H9 (cell line): ENCODE results near the gene TSR1. TPM values are rescaled to one million over a fixed set of nuclear protein-coding genes. Genes with fewer than 3 reads are reported as not detected.
A peak's percentile ranks its signal among the peaks of the same experiment; 100 is the strongest.

Experiments
- DNase-seq: peaks from one replicate; pipeline ENCODE4 v3.0.0-alpha.2; 2017
- H2AFZ ChIP-seq: one replicate; pipeline ENCODE4 v1.6.1; 2013; ENCODE audit warnings: mild to moderate bottlenecking, low read length, control low read depth, moderate library complexity
- H2AK5ac ChIP-seq: 2 replicates; pipeline ENCODE4 v1.6.1; 2013; ENCODE audit warnings: low read length, control low read depth, mixed read lengths; ENCODE audit not compliant: insufficient read length
- H2BK120ac ChIP-seq: one replicate; pipeline ENCODE4 v1.6.1; 2013; ENCODE audit warnings: low read depth, mild to moderate bottlenecking, low read length, control low read depth, inconsistent platforms; ENCODE audit not compliant: poor library complexity, severe bottlenecking
- H2BK12ac ChIP-seq: 2 replicates; pipeline ENCODE4 v1.6.1; 2013; ENCODE audit warnings: low read length, control low read depth, mixed read lengths, low read depth; ENCODE audit not compliant: insufficient read length
- H2BK15ac ChIP-seq: 2 replicates; pipeline ENCODE4 v1.6.1; 2013; ENCODE audit warnings: low read depth, low read length, control low read depth
- H2BK20ac ChIP-seq: one replicate; pipeline ENCODE4 v1.6.1; 2013; ENCODE audit warnings: low read depth, mild to moderate bottlenecking, low read length, control low read depth, inconsistent platforms; ENCODE audit not compliant: poor library complexity, severe bottlenecking
- H2BK5ac ChIP-seq: 2 replicates; pipeline ENCODE4 v1.6.1; 2013; ENCODE audit warnings: low read length, control low read depth, mixed read lengths; ENCODE audit not compliant: insufficient read length
- H3K14ac ChIP-seq: 2 replicates; pipeline ENCODE4 v1.6.1; 2013; ENCODE audit warnings: low read length, control low read depth; ENCODE audit not compliant: insufficient read depth
- H3K18ac ChIP-seq: 2 replicates; pipeline ENCODE4 v1.6.1; 2013; ENCODE audit warnings: low read depth, mild to moderate bottlenecking, mixed read lengths, low read length, control low read depth; ENCODE audit not compliant: insufficient read length
- H3K23ac ChIP-seq: 2 replicates; pipeline ENCODE4 v1.6.1; 2013; ENCODE audit warnings: low read length, control low read depth, mixed read lengths, low read depth; ENCODE audit not compliant: insufficient read length
- H3K23me2 ChIP-seq: 2 replicates; pipeline ENCODE4 v1.6.1; 2013; ENCODE audit warnings: low read depth, mild to moderate bottlenecking, mixed read lengths, low read length, control low read depth; ENCODE audit not compliant: insufficient read length, poor library complexity, severe bottlenecking
- H3K27ac ChIP-seq: 2 replicates; pipeline ENCODE4 v1.5.1; 2013; ENCODE audit warnings: low read length, control low read depth, mixed read lengths, low read depth; ENCODE audit not compliant: insufficient read length
- H3K27me3 ChIP-seq: 2 replicates; pipeline ENCODE4 v1.6.1; 2013; ENCODE audit warnings: low read length, control low read depth, inconsistent platforms; ENCODE audit not compliant: insufficient read depth
- H3K4ac ChIP-seq: 2 replicates; pipeline ENCODE4 v1.6.1; 2013; ENCODE audit warnings: low read depth, mild to moderate bottlenecking, control low read depth, inconsistent platforms, low read length, moderate library complexity
- H3K4me1 ChIP-seq: 2 replicates; pipeline ENCODE4 v1.6.1; 2013; ENCODE audit warnings: low read length, control low read depth, inconsistent platforms; ENCODE audit not compliant: insufficient read depth
- H3K4me2 ChIP-seq: 2 replicates; pipeline ENCODE4 v1.6.1; 2013; ENCODE audit warnings: low read length, control low read depth, mixed read lengths; ENCODE audit not compliant: insufficient read length, insufficient read depth
- H3K56ac ChIP-seq: 2 replicates; pipeline ENCODE4 v1.6.1; 2013; ENCODE audit warnings: low read depth, mild to moderate bottlenecking, mixed read lengths, low read length, control low read depth; ENCODE audit not compliant: insufficient read length
- H3K79me1 ChIP-seq: 2 replicates; pipeline ENCODE4 v1.6.1; 2013; ENCODE audit warnings: low read depth, mild to moderate bottlenecking, moderate library complexity, low read length, control low read depth, inconsistent platforms; ENCODE audit not compliant: insufficient read depth, poor library complexity, severe bottlenecking
- H3K79me2 ChIP-seq: 2 replicates; pipeline ENCODE4 v1.6.1; 2013; ENCODE audit warnings: low read length, control low read depth, inconsistent platforms; ENCODE audit not compliant: insufficient read depth
- H3K9ac ChIP-seq: 2 replicates; pipeline ENCODE4 v1.6.1; 2013; ENCODE audit warnings: low read length, control low read depth, mixed read lengths; ENCODE audit not compliant: insufficient read length; ENCODE audit errors: extremely low read depth
- H3K9me3 ChIP-seq: one replicate; pipeline ENCODE4 v1.6.1; 2013; ENCODE audit warnings: low read depth, low read length, inconsistent platforms; ENCODE audit not compliant: control insufficient read depth
- H3T11ph ChIP-seq: one replicate; pipeline ENCODE4 v1.6.1; 2013; ENCODE audit warnings: mild to moderate bottlenecking, low read length, control low read depth, inconsistent platforms
- H4K20me1 ChIP-seq: one replicate; pipeline ENCODE4 v1.6.1; 2013; ENCODE audit not compliant: control insufficient read depth, insufficient read length, insufficient read depth
- H4K5ac ChIP-seq: 2 replicates; pipeline ENCODE4 v1.6.1; 2013; ENCODE audit warnings: low read depth, mild to moderate bottlenecking, mixed read lengths, low read length, control low read depth; ENCODE audit not compliant: insufficient read length
- H4K8ac ChIP-seq: replicated peaks from 2 replicates; pipeline ENCODE4 v1.6.1; 2013; ENCODE audit warnings: low read length, control low read depth, mixed read lengths, low read depth; ENCODE audit not compliant: insufficient read length
- H4K91ac ChIP-seq: 2 replicates; pipeline ENCODE4 v1.6.1; 2013; ENCODE audit warnings: low read depth, mild to moderate bottlenecking, moderate library complexity, mixed read lengths, low read length, control low read depth; ENCODE audit not compliant: insufficient read length
- H3K27ac Mint-ChIP-seq, 3 experiments: 2 replicates in 2 of 3; 3 replicates in 1 of 3; pipeline ENCODE4 v1.8.0; 2020 to 2021; ENCODE audit warnings: mixed read lengths in 3 of 3, mild to moderate bottlenecking in 1 of 3, moderate library complexity in 1 of 3
- H3K27me3 Mint-ChIP-seq: 2 replicates; pipeline ENCODE4 v1.8.0; 2021; ENCODE audit warnings: low read depth, mild to moderate bottlenecking, moderate library complexity, mixed read lengths
- H3K36me3 Mint-ChIP-seq, 3 experiments: 2 replicates in 2 of 3; 3 replicates in 1 of 3; pipeline ENCODE4 v1.8.0; 2020 to 2021; ENCODE audit warnings: low read depth in 3 of 3, mixed read lengths in 3 of 3; ENCODE audit not compliant: insufficient read depth in 1 of 3
- H3K4me1 Mint-ChIP-seq, 2 experiments: 2 replicates each; pipeline ENCODE4 v1.8.0; 2020; ENCODE audit warnings: mixed read lengths in 2 of 2
- H3K4me3 Mint-ChIP-seq, 2 experiments: 2 replicates in 1 of 2; 3 replicates in 1 of 2; pipeline ENCODE4 v1.8.0; 2020 to 2021; ENCODE audit warnings: mild to moderate bottlenecking in 2 of 2, mixed read lengths in 2 of 2, moderate library complexity in 1 of 2
- H3K9me3 Mint-ChIP-seq, 2 experiments: 2 replicates in 1 of 2; 3 replicates in 1 of 2; pipeline ENCODE4 v1.8.0; 2020; ENCODE audit warnings: mild to moderate bottlenecking in 2 of 2, mixed read lengths in 2 of 2, moderate library complexity in 1 of 2
- CTCF ChIP-seq: fragments of 200-600 bp; sonication (generic); conservative IDR thresholded peaks from 3 replicates; pipeline ENCODE4 v1.8.0; 2021; ENCODE audit warnings: antibody characterized with exemption, mild to moderate bottlenecking
- WGBS: extraction: QIAGEN DNeasy Blood & Tissue Kit; methylation state at CpG from one replicate; pipeline ENCODE4 v1.1.7; 2013; ENCODE audit warnings: missing lambda C conversion rate, low lambda C conversion rate, mixed read lengths; ENCODE audit not compliant: insufficient read length; ENCODE audit errors: extremely low coverage; 5-methylcytosine and 5-hydroxymethylcytosine counted together
- total RNA-seq: library from RNA; stranded (reverse); gene quantifications from 2 replicates; pipeline ENCODE4 v1.2.1, GENCODE V29; 2021

The TSR1 gene
- total RNA-seq, 1 experiment from 2014 or later = 81.1 TPM

GRCh38 chr17:2385240-2386210 is 49.3 kb upstream of the TSR1 start:
- Histone ChIP-seq H3K18ac (no peak overlapping the region), H3K79me2 (no peaks in the 10 kb centered on the region), H4K20me1 (no peaks in the 10 kb centered on the region), H3K4me2 (no peak overlapping the region), H3K4ac (no peak overlapping the region), H3K9ac (no peak overlapping the region), H2BK120ac (no peak overlapping the region), H2AFZ (no peak overlapping the region), H2AK5ac (no peak overlapping the region), H4K8ac (no peak overlapping the region), H4K91ac (no peak overlapping the region), H3K56ac (no peak overlapping the region), H3T11ph (no peak overlapping the region), H3K23me2 (no peaks in the 10 kb centered on the region), H2BK15ac (no peak overlapping the region), H2BK20ac (no peak overlapping the region), H3K9me3 (no peaks in the 10 kb centered on the region), H3K27me3 (no peaks in the 10 kb centered on the region), H3K14ac (no peak overlapping the region), H3K79me1 (no peaks in the 10 kb centered on the region), H3K23ac (no peak overlapping the region), H2BK12ac (no peak overlapping the region), H2BK5ac (no peak overlapping the region), H4K5ac (no peak overlapping the region), H3K4me1 (no peaks in the 10 kb centered on the region; the same call in 1 of the 2 replicates), H3K27ac (no peak overlapping the region)
- Mint-ChIP-seq H3K36me3 (peaks cover 5 to 32% (median 24%) of the 10 kb centered on the region in 3 experiments; a peak in 6 of 7 replicates), H3K4me3 (0 out of 5 replicates have a peak overlapping the region, but pooled peaks of 1 of the 2 experiments have one; percentile 9), H3K27me3 (no peaks in the 10 kb centered on the region), H3K27ac (peak overlapping the region in 1 of 3 experiments; percentile 39; a peak in 3 of 7 replicates), H3K4me1 (peaks cover 20 to 30% of the 10 kb centered on the region in 2 experiments), H3K9me3 (no peaks in the 10 kb centered on the region)
- DNase-seq = no peak
- no peak for TF ChIP-seq CTCF
- WGBS = no CpG with 5 or more reads among the region's 18 CpGs
